K562 (cell line): ENCODE measurements around the gene HS3ST3A1. TPM values are rescaled to one million over a fixed set of nuclear protein-coding genes. Genes with fewer than 3 reads are reported as not detected.
A peak's percentile ranks its signal among the peaks of the same experiment; 100 is the strongest.

ENCODE experiments used
- ATAC-seq: fragments of 200-7000 bp; cut with Tn5 transposase; 3 replicates; pipeline ENCODE4 v1.9.1; 2020; ENCODE audit warnings: moderate library complexity
- BruUV-seq: library from RNA; stranded (reverse); fragments of 400-500 nt; replicated peaks from 2 replicates; lab custom pipeline; 2021; lab: Mats Ljungman, UMichigan
- CTCF ChIA-PET: fragments of 300-600 bp; formaldehyde crosslinking; extraction: SDS; loops from one replicate; lab custom pipeline; 2021; ENCODE audit warnings: low intra/inter-chr PET ratio; lab: Yijun Ruan, JAX
- POLR2A ChIA-PET: fragments of 300-600, 350-650 bp; sonication (Branson Sonifier 250); formaldehyde crosslinking; extraction: SDS; loops from one replicate; lab custom pipeline; 2021; ENCODE audit warnings: antibody characterized with exemption, inconsistent platforms; lab: Yijun Ruan, JAX
- DNase-seq, 4 experiments: peaks; one replicate each; pipeline versions ENCODE4 v3.0.0 to v3.0.0-alpha.2; 2011 to 2018; ENCODE audit warnings: low spot score in 3 of 4, mixed read lengths in 3 of 4; ENCODE audit errors: extremely low read depth in 1 of 4
- FAIRE-seq: peaks from 2 replicates; lab custom pipeline; 2011; peaks lifted over from hg19 to GRCh38; lab: Jason Lieb, UNC
- H2AFZ ChIP-seq: 2 replicates; pipeline ENCODE4 v1.6.0; 2011; ENCODE audit warnings: low read depth, low read length, control low read depth, inconsistent platforms
- H3K27ac ChIP-seq: fragments of 200-600 bp; 3 replicates; pipeline ENCODE4 v1.8.0; 2011; ENCODE audit warnings: low read depth, mild to moderate bottlenecking, control low read depth, inconsistent platforms, low read length, moderate library complexity, mixed read lengths; ENCODE audit errors: extremely low read depth
- H3K27me3 ChIP-seq, 2 experiments: fragments of 300-600 bp in 1 of 2; 2 replicates in 1 of 2; 3 replicates in 1 of 2; pipeline versions ENCODE4 v1.6.0 to v1.8.0; 2011; ENCODE audit warnings: inconsistent platforms in 2 of 2, low read length in 2 of 2, mild to moderate bottlenecking in 1 of 2, mixed read lengths in 1 of 2, moderate library complexity in 1 of 2; ENCODE audit not compliant: control insufficient read depth in 2 of 2, insufficient read depth in 2 of 2
- H3K36me3 ChIP-seq: fragments of 300-600 bp; 3 replicates; pipeline ENCODE4 v1.8.0; 2011; ENCODE audit warnings: mild to moderate bottlenecking, low read length, inconsistent platforms; ENCODE audit not compliant: control insufficient read depth, insufficient read depth
- H3K4me1 ChIP-seq, 2 experiments: fragments of 200-600 bp in 1 of 2; replicated peaks in 1 of 2; 2 replicates in 1 of 2; 3 replicates in 1 of 2; pipeline versions ENCODE4 v1.5.1 to v1.8.0; 2011; ENCODE audit warnings: inconsistent platforms in 2 of 2, low read length in 2 of 2, mild to moderate bottlenecking in 1 of 2, mixed read lengths in 1 of 2, moderate library complexity in 1 of 2; ENCODE audit not compliant: control insufficient read depth in 2 of 2, insufficient read depth in 2 of 2
- H3K4me2 ChIP-seq: 2 replicates; pipeline ENCODE4 v1.6.1; 2011; ENCODE audit warnings: low read length, control low read depth, inconsistent platforms, mixed read lengths; ENCODE audit not compliant: insufficient read depth
- H3K4me3 ChIP-seq: fragments of 200-600 bp; sonication (generic), shearing (Covaris generic); 2 replicates; pipeline ENCODE4 v1.5.1; 2016; ENCODE audit warnings: control low read depth, inconsistent platforms
- H3K79me2 ChIP-seq: fragments of 200-600 bp; 3 replicates; pipeline ENCODE4 v1.8.0; 2011; ENCODE audit warnings: low read length, inconsistent platforms; ENCODE audit not compliant: control insufficient read depth, insufficient read depth
- H3K9ac ChIP-seq, 2 experiments: 2 replicates each; pipeline versions ENCODE4 v1.6.0 to v1.6.1; 2011; ENCODE audit warnings: low read depth in 2 of 2, low read length in 2 of 2, control low read depth in 1 of 2, inconsistent platforms in 1 of 2, mild to moderate bottlenecking in 1 of 2, mixed read lengths in 1 of 2; ENCODE audit not compliant: insufficient read depth in 1 of 2
- H3K9me1 ChIP-seq: one replicate; pipeline ENCODE4 v1.6.0; 2011; ENCODE audit warnings: inconsistent platforms, mild to moderate bottlenecking, low read length, moderate library complexity; ENCODE audit not compliant: control insufficient read depth, insufficient read depth
- H3K9me3 ChIP-seq: replicated peaks from 2 replicates; pipeline ENCODE4 v1.5.1; 2011; ENCODE audit warnings: low read depth, low read length, inconsistent platforms; ENCODE audit not compliant: control insufficient read depth, insufficient read depth
- H4K20me1 ChIP-seq: replicated peaks from 2 replicates; pipeline ENCODE4 v1.6.1; 2011; ENCODE audit warnings: low read length, inconsistent platforms, mixed read lengths; ENCODE audit not compliant: control insufficient read depth, insufficient read depth
- CHD1 ChIP-seq: fragments of 200-600 bp; sonication (generic); IDR thresholded peaks from one replicate; pipeline ENCODE4 v1.6.1; 2012; ENCODE audit warnings: mild to moderate bottlenecking, moderate library complexity, low read length, inconsistent platforms
- NFYB ChIP-seq: IDR thresholded peaks from 2 replicates; pipeline ENCODE4 v1.6.1; 2011; ENCODE audit warnings: mild to moderate bottlenecking, moderate library complexity; ENCODE audit not compliant: insufficient read length; ENCODE audit errors: extremely low read depth
- NR2F6 ChIP-seq: fragments of 450-650 bp; formaldehyde crosslinking; IDR thresholded peaks from 2 replicates; pipeline ENCODE4 v1.4.0; 2020; ENCODE audit warnings: mild to moderate bottlenecking
- PURB ChIP-seq: sonication (generic); formaldehyde crosslinking; IDR thresholded peaks from 2 replicates; pipeline ENCODE4 v1.9.0; 2021; ENCODE audit warnings: low read depth, mild to moderate bottlenecking, missing genetic modification reagents
- RBM14 ChIP-seq: fragments of 200-400 bp; formaldehyde crosslinking; IDR thresholded peaks from 2 replicates; pipeline ENCODE4 v1.6.1; 2018; ENCODE audit warnings: low read depth, mild to moderate bottlenecking, low read length, moderate library complexity, borderline replicate concordance; ENCODE audit not compliant: insufficient read depth
- RHOXF2B ChIP-seq: fragments of 250-450 bp; sonication (Bioruptor Pico); conservative IDR thresholded peaks from 2 replicates; pipeline ENCODE4 v1.5.1; 2021
- ZFX ChIP-seq: sonication (generic); formaldehyde crosslinking; IDR thresholded peaks from 2 replicates; pipeline ENCODE4 v1.8.0; 2022; ENCODE audit warnings: mild to moderate bottlenecking, missing genetic modification reagents, moderate library complexity
- ZNF436 ChIP-seq: fragments of 250-450, 450-650 bp; sonication (Bioruptor Pico); formaldehyde crosslinking; IDR thresholded peaks from 2 replicates; pipeline ENCODE4 v1.7.0; 2020; ENCODE audit warnings: mild to moderate bottlenecking
- ZNF76 ChIP-seq: fragments of 250-450 bp; sonication (Bioruptor Pico); IDR thresholded peaks from 2 replicates; pipeline ENCODE4 v1.4.0; 2020; ENCODE audit warnings: mild to moderate bottlenecking, moderate library complexity, borderline replicate concordance
- WGBS: fragments of 100-300 bp; shearing (Covaris generic); methylation state at CpG from one replicate; pipeline ENCODE4 v1.1.6; 2016; ENCODE audit warnings: low coverage, mixed read lengths; ENCODE audit not compliant: insufficient coverage; ENCODE audit errors: missing lambda C conversion rate; 5-methylcytosine and 5-hydroxymethylcytosine counted together
- in situ Hi-C: fragments of 300-500 bp; cut with MboI; formaldehyde crosslinking; loops from 4 replicates; pipeline ENCODE4 v1.15.0; 2018; ENCODE audit warnings: inconsistent platforms, mixed read lengths
- intact Hi-C: fragments of 100-400 bp; cut with micrococcal nuclease; formaldehyde crosslinking; loops from 2 replicates; pipeline ENCODE4 v1.14.2; 2022
- polyA plus RNA-seq, 8 experiments: library from polyadenylated mRNA; depleted of rRNA in 4 of 8; stranded (reverse) in 5 of 8; unstranded in 3 of 8; fragments of >200 nt; fragmentation: Nextera tagmentation in 2 of 8; fragmentation: Illumina TruSeq in 1 of 8; extraction: Ambion mirVana in 2 of 8; extraction: Trizol in 1 of 8; gene quantifications; 2 replicates each; pipeline versions ENCODE4 v1.2.1 to v1.2.3, GENCODE V29; 2011 to 2014; ENCODE audit warnings: inconsistent platforms in 1 of 8, missing spikeins in 1 of 8
- total RNA-seq, 7 experiments: library from RNA; depleted of rRNA in 6 of 7; stranded (reverse); fragments of >200 nt in 6 of 7; fragmentation: Illumina TruSeq in 2 of 7; extraction: Trizol in 2 of 7; gene quantifications; 2 replicates each; pipeline versions ENCODE4 v1.2.1 to v1.2.3, GENCODE V29; 2011 to 2021; ENCODE audit warnings: low replicate concordance in 1 of 7
- TF ChIP-seq, protein P1 (sequence below): sonication (generic); formaldehyde crosslinking; IDR thresholded peaks from 2 replicates; pipeline ENCODE4 v1.8.1; 2023; ENCODE audit warnings: mild to moderate bottlenecking, missing genetic modification reagents
- TF ChIP-seq, protein P2 (sequence below): fragments of 450-650 bp; formaldehyde crosslinking; IDR thresholded peaks from 2 replicates; pipeline ENCODE4 v1.4.0; 2022; ENCODE audit warnings: mild to moderate bottlenecking, moderate library complexity
- TF ChIP-seq, protein P3 (sequence below): sonication (generic); formaldehyde crosslinking; IDR thresholded peaks from 2 replicates; pipeline ENCODE4 v1.8.0; 2022; ENCODE audit warnings: mild to moderate bottlenecking, low read depth, missing genetic modification reagents

Gene HS3ST3A1
- total and polyA plus RNA-seq, 9 of the 15 experiments (the other 6 are each of a cell fraction or from before 2014, with no cell fraction given), result 0.25 to 14.8 (median 2.3) TPM

DNA sequence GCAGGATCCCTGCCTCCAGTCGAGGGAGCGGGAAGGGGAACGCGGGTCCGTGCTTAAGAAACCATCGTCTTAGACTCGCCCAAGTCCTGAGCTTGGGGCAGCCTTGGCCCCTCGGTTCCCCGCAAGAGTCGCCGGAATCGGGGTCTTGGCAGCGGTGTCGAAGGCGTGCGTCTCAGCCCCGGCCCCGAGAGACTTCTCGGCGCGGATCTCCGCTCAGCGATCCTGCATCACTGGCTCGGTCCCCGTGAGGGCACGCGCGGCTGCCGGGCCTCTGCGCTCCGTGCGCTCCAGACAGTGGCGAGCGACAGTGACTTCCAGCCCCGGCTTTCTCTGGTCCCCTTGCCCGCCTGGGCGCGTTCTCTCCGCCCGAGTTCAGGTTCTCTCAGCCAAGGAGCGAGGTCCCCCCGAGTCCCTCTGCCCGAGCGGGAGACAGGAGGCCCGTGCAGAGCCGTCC, 380 bp downstream of the HS3ST3A1 start:
- FAIRE-seq, result no peak
- H3K4me2 ChIP-seq, result peak overlapping the region; percentile 82
- H3K9ac ChIP-seq, result peak overlapping the region; percentile 75 to 97
- H3K27ac ChIP-seq, result peak overlapping the region; percentile 67
- peaks cover 52% of the 10 kb centered on the region for H3K79me2 ChIP-seq
- intact Hi-C loops (no loop called here), in situ Hi-C loops (no loop called here)
- WGBS, result 0% methylated on average over 23 of the region's 46 CpGs
- peak overlapping the region; percentile 58 for H3K4me3 ChIP-seq
- ATAC-seq, result peak; percentile 46
- no peaks in the 10 kb centered on the region for H4K20me1 ChIP-seq
- ChIA-PET POLR2A (no interaction called here), CTCF (no interaction called here)
- no peaks in the 10 kb centered on the region for H3K9me1 ChIP-seq
- peaks cover 6 to 22% of the 10 kb centered on the region in 2 experiments; a peak in 4 of 5 replicates for H3K4me1 ChIP-seq
- BruUV-seq, result TSS peak; percentile 26
- peaks cover 2% of the 10 kb centered on the region; the same call in 1 of the 3 replicates for H3K36me3 ChIP-seq
- H3K27me3 ChIP-seq, result no peaks in the 10 kb centered on the region
- H3K9me3 ChIP-seq, result no peaks in the 10 kb centered on the region
- peak in 1 of 4 experiments; percentile 20 for DNase-seq
- H2AFZ ChIP-seq, result peak overlapping the region; percentile 94
- TF ChIP-seq, protein P1, sequence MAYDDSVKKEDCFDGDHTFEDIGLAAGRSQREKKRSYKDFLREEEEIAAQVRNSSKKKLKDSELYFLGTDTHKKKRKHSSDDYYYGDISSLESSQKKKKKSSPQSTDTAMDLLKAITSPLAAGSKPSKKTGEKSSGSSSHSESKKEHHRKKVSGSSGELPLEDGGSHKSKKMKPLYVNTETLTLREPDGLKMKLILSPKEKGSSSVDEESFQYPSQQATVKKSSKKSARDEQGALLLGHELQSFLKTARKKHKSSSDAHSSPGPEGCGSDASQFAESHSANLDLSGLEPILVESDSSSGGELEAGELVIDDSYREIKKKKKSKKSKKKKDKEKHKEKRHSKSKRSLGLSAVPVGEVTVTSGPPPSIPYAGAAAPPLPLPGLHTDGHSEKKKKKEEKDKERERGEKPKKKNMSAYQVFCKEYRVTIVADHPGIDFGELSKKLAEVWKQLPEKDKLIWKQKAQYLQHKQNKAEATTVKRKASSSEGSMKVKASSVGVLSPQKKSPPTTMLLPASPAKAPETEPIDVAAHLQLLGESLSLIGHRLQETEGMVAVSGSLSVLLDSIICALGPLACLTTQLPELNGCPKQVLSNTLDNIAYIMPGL (CRISPR knock-in tag), result peak; percentile 37; the same call in 1 of the 2 replicates
- TF ChIP-seq CHD1, result peak; percentile 70
- TF ChIP-seq NFYB, result no peak
- TF ChIP-seq ZNF436 (CRISPR knock-in tag), result no peak
- TF ChIP-seq RHOXF2B (CRISPR knock-in tag), result no peak
- TF ChIP-seq, protein P2, sequence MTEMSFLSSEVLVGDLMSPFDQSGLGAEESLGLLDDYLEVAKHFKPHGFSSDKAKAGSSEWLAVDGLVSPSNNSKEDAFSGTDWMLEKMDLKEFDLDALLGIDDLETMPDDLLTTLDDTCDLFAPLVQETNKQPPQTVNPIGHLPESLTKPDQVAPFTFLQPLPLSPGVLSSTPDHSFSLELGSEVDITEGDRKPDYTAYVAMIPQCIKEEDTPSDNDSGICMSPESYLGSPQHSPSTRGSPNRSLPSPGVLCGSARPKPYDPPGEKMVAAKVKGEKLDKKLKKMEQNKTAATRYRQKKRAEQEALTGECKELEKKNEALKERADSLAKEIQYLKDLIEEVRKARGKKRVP (CRISPR knock-in tag), result no peak
- TF ChIP-seq, protein P3, sequence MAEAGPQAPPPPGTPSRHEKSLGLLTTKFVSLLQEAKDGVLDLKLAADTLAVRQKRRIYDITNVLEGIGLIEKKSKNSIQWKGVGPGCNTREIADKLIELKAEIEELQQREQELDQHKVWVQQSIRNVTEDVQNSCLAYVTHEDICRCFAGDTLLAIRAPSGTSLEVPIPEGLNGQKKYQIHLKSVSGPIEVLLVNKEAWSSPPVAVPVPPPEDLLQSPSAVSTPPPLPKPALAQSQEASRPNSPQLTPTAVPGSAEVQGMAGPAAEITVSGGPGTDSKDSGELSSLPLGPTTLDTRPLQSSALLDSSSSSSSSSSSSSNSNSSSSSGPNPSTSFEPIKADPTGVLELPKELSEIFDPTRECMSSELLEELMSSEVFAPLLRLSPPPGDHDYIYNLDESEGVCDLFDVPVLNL (CRISPR knock-in tag), result no peak
- TF ChIP-seq NR2F6 (CRISPR knock-in tag), result no peak
- TF ChIP-seq ZFX (CRISPR knock-in tag), result 0 out of 2 replicates have a peak, but pooled peaks have one; percentile 52
- 0 out of 2 replicates have a peak, but pooled peaks have one; percentile 8 for TF ChIP-seq RBM14
- no peak for TF ChIP-seq ZNF76
- no peak for TF ChIP-seq PURB (CRISPR knock-in tag)
